Measurements from ENCODE around the gene IFITM1.

IFITM1 gene

DNA sequence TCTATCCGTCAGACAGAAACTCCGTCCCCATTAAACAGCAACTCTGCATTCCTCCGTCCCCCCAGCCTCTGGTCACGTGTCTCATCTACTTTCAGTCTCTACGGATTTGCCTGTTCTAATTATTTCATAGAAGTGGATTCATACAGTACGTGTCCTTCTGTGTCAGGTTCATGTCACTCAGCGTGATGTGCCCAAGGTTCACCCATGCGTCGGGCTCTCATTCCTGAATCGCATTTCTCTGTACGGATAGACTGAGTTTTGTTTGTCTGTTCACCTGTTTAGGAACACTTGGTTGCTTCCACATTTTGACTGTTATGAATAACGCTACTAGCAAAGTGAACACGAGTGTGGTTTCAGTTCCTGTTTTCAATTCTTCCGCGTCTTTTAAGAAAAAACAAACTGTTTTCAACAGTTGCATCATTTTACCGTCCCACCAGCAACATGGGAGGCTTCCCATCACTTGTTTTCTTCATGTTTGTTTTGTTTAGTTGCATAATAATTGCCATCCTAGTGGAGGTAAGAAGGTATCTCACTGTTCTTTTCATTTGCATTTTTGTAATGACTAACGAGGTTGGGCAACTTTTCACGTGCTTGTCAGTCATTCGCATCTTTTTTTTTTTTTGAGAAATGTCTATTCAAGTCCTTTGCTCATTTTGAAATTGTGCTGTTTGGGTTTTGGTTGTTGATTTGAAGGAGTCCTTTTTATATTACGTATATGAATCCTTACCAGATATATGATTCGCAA is 44.5 kb upstream of the IFITM1 start:
- WGBS (ENCODE audit: extremely low coverage, insufficient coverage, insufficient read length), result no CpG with 5 or more reads among the region's 21 CpGs
- Histone ChIP-seq H3K23ac (ENCODE audit: low read length) (no peak overlapping the region), H3K4me2 (ENCODE audit: low read length) (no peak overlapping the region), H4K8ac (ENCODE audit: low read depth, low read length) (no peak overlapping the region), H3K27me3 (ENCODE audit: insufficient read depth, low read length) (no peaks in the 10 kb centered on the region), H3K79me1 (ENCODE audit: low read length) (peaks cover 2% of the 10 kb centered on the region), H3K36me3 (ENCODE audit: control insufficient read depth in 1 of 2, insufficient read depth in 2 of 2, low read length in 2 of 2) (no peaks in the 10 kb centered on the region), H3K4me1 (ENCODE audit: control insufficient read depth in 1 of 2, insufficient read depth in 2 of 2, low read length in 2 of 2) (peaks cover 0 to 2% of the 10 kb centered on the region in 2 experiments), H2BK5ac (ENCODE audit: low read depth, low read length, poor library complexity) (no peak overlapping the region), H3K14ac (ENCODE audit: low read length) (no peak overlapping the region), H3K18ac (ENCODE audit: low read length) (no peak overlapping the region), H3K4ac (ENCODE audit: low read depth, low read length) (no peak overlapping the region), H4K91ac (ENCODE audit: low read depth, low read length) (no peak overlapping the region), H3K27ac (ENCODE audit: low read depth, low read length) (no peak overlapping the region), H4K12ac (ENCODE audit: low read depth, low read length) (no peak overlapping the region), H3K9ac (ENCODE audit: low read length) (no peak overlapping the region), H2AFZ (ENCODE audit: insufficient read depth, low read length, poor library complexity) (no peak overlapping the region), H3K4me3 (ENCODE audit: low read depth, low read length) (no peak overlapping the region), H2BK120ac (ENCODE audit: insufficient read depth, low read length, poor library complexity) (no peak overlapping the region), H3K79me2 (ENCODE audit: control insufficient read depth, insufficient read depth, low read length, poor library complexity) (no peaks in the 10 kb centered on the region), H2AK5ac (ENCODE audit: low read length) (no peak overlapping the region), H2BK12ac (ENCODE audit: low read length) (no peak overlapping the region), H3K9me3 (ENCODE audit: insufficient read depth, low read depth, low read length) (no peaks in the 10 kb centered on the region)
- peak; percentile 58 to 91 for DNase-seq

DNA sequence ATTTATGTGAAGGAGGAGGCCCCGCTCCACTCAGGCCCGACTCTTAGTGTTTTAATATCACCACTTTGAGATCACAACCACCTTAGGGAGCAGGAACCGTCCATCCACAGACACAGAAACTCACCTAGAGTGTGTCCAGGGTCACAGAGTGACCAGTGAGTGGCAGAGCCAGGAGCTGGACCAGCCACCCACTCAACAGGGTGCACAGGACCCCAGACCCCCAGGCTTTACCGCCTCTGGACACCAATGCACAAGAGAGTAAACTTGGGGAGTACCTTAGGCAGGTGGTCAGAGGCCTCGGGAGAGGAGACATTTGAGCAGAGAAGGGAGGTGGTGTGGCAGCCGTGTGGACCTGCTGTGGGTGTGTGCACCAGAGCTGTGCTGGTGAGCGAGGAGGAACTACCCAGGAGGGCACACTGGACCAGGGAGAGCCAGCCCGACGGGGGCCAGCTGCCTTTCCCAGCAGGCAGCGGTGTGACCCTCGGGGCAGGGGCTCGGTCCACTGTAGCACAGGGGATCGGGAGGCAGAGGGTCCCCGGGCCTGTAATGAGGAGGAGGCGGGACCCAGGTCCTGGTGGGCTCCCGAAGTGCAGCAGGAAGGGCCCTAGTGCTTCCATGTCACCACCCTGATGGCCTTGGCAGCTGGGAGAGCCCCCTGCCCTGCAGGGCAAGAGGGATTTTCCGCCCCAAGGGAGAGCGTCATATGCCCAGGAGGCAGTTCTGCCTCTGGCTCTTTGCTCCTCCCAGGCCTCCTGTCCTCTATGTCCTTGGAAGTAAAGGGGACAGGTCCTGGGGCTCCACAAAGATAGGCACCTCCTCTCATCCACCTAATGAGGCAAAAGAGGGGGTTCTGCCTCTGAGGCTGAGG is 43.2 kb upstream of the IFITM1 start:
- Histone ChIP-seq H3K27ac (ENCODE audit: low read depth, low read length) (no peak overlapping the region), H3K27me3 (ENCODE audit: insufficient read depth, low read length) (no peaks in the 10 kb centered on the region), H2BK12ac (ENCODE audit: low read length) (no peak overlapping the region), H3K79me1 (ENCODE audit: low read length) (peaks cover 2% of the 10 kb centered on the region), H4K8ac (ENCODE audit: low read depth, low read length) (peak overlapping the region; percentile 53), H3K18ac (ENCODE audit: low read length) (no peak overlapping the region), H3K9me3 (ENCODE audit: insufficient read depth, low read depth, low read length) (no peaks in the 10 kb centered on the region), H3K4ac (ENCODE audit: low read depth, low read length) (no peak overlapping the region), H2BK120ac (ENCODE audit: insufficient read depth, low read length, poor library complexity) (no peak overlapping the region), H2BK5ac (ENCODE audit: low read depth, low read length, poor library complexity) (no peak overlapping the region), H3K23ac (ENCODE audit: low read length) (no peak overlapping the region), H3K36me3 (ENCODE audit: control insufficient read depth in 1 of 2, insufficient read depth in 2 of 2, low read length in 2 of 2) (no peaks in the 10 kb centered on the region), H4K91ac (ENCODE audit: low read depth, low read length) (peak overlapping the region; percentile 66), H2AK5ac (ENCODE audit: low read length) (no peak overlapping the region), H4K12ac (ENCODE audit: low read depth, low read length) (no peak overlapping the region), H3K79me2 (ENCODE audit: control insufficient read depth, insufficient read depth, low read length, poor library complexity) (no peaks in the 10 kb centered on the region), H2AFZ (ENCODE audit: insufficient read depth, low read length, poor library complexity) (peak overlapping the region; percentile 17), H3K4me1 (ENCODE audit: control insufficient read depth in 1 of 2, insufficient read depth in 2 of 2, low read length in 2 of 2) (peaks cover 0 to 2% of the 10 kb centered on the region in 2 experiments), H3K9ac (ENCODE audit: low read length) (peak overlapping the region; percentile 12), H3K14ac (ENCODE audit: low read length) (peak overlapping the region; percentile 40), H3K4me3 (ENCODE audit: low read depth, low read length) (no peak overlapping the region), H3K4me2 (ENCODE audit: low read length) (no peak overlapping the region)
- WGBS (ENCODE audit: extremely low coverage, insufficient coverage, insufficient read length), result no CpG with 5 or more reads among the region's 18 CpGs
- DNase-seq, result peak in 1 of 2 donors; percentile 21

DNA sequence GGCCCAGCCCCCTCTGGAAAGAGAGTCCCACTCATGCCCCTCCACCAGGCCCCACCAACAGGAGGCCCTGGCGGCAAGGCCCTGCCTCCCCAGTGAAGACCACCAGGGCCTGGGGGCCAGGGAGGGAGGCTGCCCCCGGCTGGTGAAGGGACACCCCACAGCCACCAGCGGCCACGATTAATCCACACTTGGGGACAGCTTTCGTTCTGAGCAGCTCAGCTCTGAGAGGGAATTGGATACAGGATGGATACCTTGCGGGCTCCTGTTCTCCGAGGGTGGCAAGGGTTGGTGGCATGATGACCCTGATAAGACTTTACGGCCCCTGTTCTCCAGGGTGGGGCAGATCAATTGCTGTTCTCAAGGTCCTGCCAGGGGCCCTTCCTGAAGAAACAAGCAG is 42.5 kb upstream of the IFITM1 start:
- peaks cover 2% of the 10 kb centered on the region for H3K79me1 ChIP-seq (ENCODE audit: low read length)
- no peak overlapping the region for H3K18ac ChIP-seq (ENCODE audit: low read length)
- peak overlapping the region; percentile 53 for H4K8ac ChIP-seq (ENCODE audit: low read depth, low read length)
- no CpG with 5 or more reads among the region's 8 CpGs for WGBS (ENCODE audit: extremely low coverage, insufficient coverage, insufficient read length)
- H2BK5ac ChIP-seq (ENCODE audit: low read depth, low read length, poor library complexity), result no peak overlapping the region
- no peak overlapping the region for H2AK5ac ChIP-seq (ENCODE audit: low read length)
- no peaks in the 10 kb centered on the region for H3K9me3 ChIP-seq (ENCODE audit: insufficient read depth, low read depth, low read length)
- no peaks in the 10 kb centered on the region for H3K36me3 ChIP-seq (ENCODE audit: control insufficient read depth in 1 of 2, insufficient read depth in 2 of 2, low read length in 2 of 2)
- H3K27me3 ChIP-seq (ENCODE audit: insufficient read depth, low read length), result no peaks in the 10 kb centered on the region
- no peak overlapping the region for H4K12ac ChIP-seq (ENCODE audit: low read depth, low read length)
- no peak overlapping the region for H3K4ac ChIP-seq (ENCODE audit: low read depth, low read length)
- peaks cover 0 to 2% of the 10 kb centered on the region in 2 experiments for H3K4me1 ChIP-seq (ENCODE audit: control insufficient read depth in 1 of 2, insufficient read depth in 2 of 2, low read length in 2 of 2)
- peak overlapping the region; percentile 17 for H2AFZ ChIP-seq (ENCODE audit: insufficient read depth, low read length, poor library complexity)
- no peak overlapping the region for H3K4me2 ChIP-seq (ENCODE audit: low read length)
- no peak overlapping the region for H3K9ac ChIP-seq (ENCODE audit: low read length)
- peak overlapping the region; percentile 66 for H4K91ac ChIP-seq (ENCODE audit: low read depth, low read length)
- no peaks in the 10 kb centered on the region for H3K79me2 ChIP-seq (ENCODE audit: control insufficient read depth, insufficient read depth, low read length, poor library complexity)
- no peak overlapping the region for H3K27ac ChIP-seq (ENCODE audit: low read depth, low read length)
- H3K4me3 ChIP-seq (ENCODE audit: low read depth, low read length), result no peak overlapping the region
- H3K14ac ChIP-seq (ENCODE audit: low read length), result peak overlapping the region; percentile 40
- no peak for DNase-seq
- H2BK12ac ChIP-seq (ENCODE audit: low read length), result no peak overlapping the region
- no peak overlapping the region for H3K23ac ChIP-seq (ENCODE audit: low read length)
- H2BK120ac ChIP-seq (ENCODE audit: insufficient read depth, low read length, poor library complexity), result no peak overlapping the region

DNA sequence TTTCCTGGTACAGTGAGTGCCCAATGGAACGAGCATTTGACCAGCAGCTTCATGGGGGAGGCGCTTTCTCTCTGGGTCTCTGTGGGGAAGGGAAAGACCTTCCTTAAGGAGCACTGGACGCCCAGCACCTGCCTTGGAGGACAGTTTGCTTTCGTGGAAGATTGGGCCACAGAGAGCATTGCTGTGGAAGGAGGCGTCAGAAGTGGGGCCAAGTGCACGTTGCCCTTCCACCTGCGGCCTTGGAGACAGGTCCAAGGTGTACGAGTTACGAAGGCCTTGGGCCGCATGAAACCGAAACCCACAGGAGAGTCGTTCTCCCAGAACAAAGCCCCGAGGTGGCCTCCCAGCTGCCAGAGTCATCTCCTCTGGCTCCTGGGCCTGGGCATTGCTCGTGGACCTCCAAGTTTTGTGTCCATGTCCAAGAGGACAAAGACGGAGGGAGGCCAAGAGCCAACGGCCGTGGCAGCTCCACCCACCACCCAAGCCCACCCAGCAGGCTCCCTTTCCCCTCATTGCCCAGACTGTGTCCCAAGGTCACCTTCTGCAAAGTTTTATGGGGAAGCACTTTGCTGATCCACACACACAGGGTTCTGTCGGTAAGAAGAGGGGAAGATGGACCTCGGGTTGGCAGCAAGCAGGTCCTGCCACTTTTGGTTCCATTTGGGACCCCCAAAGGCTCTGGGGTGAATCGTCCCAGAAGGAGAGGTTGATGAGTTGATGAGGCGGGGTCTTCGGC is 41.5 kb upstream of the IFITM1 start:
- no peak overlapping the region for H2BK12ac ChIP-seq (ENCODE audit: low read length)
- DNase-seq, result no peak
- H3K79me2 ChIP-seq (ENCODE audit: control insufficient read depth, insufficient read depth, low read length, poor library complexity), result no peaks in the 10 kb centered on the region
- peaks cover 0 to 2% of the 10 kb centered on the region in 2 experiments for H3K4me1 ChIP-seq (ENCODE audit: control insufficient read depth in 1 of 2, insufficient read depth in 2 of 2, low read length in 2 of 2)
- no peak overlapping the region for H3K18ac ChIP-seq (ENCODE audit: low read length)
- no peak overlapping the region for H3K9ac ChIP-seq (ENCODE audit: low read length)
- no peak overlapping the region for H4K91ac ChIP-seq (ENCODE audit: low read depth, low read length)
- no peak overlapping the region for H2BK5ac ChIP-seq (ENCODE audit: low read depth, low read length, poor library complexity)
- no peak overlapping the region for H3K4me3 ChIP-seq (ENCODE audit: low read depth, low read length)
- H3K23ac ChIP-seq (ENCODE audit: low read length), result no peak overlapping the region
- H3K9me3 ChIP-seq (ENCODE audit: insufficient read depth, low read depth, low read length), result no peaks in the 10 kb centered on the region
- no peak overlapping the region for H3K14ac ChIP-seq (ENCODE audit: low read length)
- no peaks in the 10 kb centered on the region for H3K36me3 ChIP-seq (ENCODE audit: control insufficient read depth in 1 of 2, insufficient read depth in 2 of 2, low read length in 2 of 2)
- H3K4me2 ChIP-seq (ENCODE audit: low read length), result no peak overlapping the region
- H2AK5ac ChIP-seq (ENCODE audit: low read length), result no peak overlapping the region
- H3K4ac ChIP-seq (ENCODE audit: low read depth, low read length), result no peak overlapping the region
- no peak overlapping the region for H3K27ac ChIP-seq (ENCODE audit: low read depth, low read length)
- H2AFZ ChIP-seq (ENCODE audit: insufficient read depth, low read length, poor library complexity), result no peak overlapping the region
- no peak overlapping the region for H4K8ac ChIP-seq (ENCODE audit: low read depth, low read length)
- H2BK120ac ChIP-seq (ENCODE audit: insufficient read depth, low read length, poor library complexity), result no peak overlapping the region
- no peaks in the 10 kb centered on the region for H3K27me3 ChIP-seq (ENCODE audit: insufficient read depth, low read length)
- no peak overlapping the region for H4K12ac ChIP-seq (ENCODE audit: low read depth, low read length)
- no CpG with 5 or more reads among the region's 22 CpGs for WGBS (ENCODE audit: extremely low coverage, insufficient coverage, insufficient read length)
- peaks cover 2% of the 10 kb centered on the region for H3K79me1 ChIP-seq (ENCODE audit: low read length)
